ENCODE measurements around the gene CEP72.

The CEP72 gene

DNA sequence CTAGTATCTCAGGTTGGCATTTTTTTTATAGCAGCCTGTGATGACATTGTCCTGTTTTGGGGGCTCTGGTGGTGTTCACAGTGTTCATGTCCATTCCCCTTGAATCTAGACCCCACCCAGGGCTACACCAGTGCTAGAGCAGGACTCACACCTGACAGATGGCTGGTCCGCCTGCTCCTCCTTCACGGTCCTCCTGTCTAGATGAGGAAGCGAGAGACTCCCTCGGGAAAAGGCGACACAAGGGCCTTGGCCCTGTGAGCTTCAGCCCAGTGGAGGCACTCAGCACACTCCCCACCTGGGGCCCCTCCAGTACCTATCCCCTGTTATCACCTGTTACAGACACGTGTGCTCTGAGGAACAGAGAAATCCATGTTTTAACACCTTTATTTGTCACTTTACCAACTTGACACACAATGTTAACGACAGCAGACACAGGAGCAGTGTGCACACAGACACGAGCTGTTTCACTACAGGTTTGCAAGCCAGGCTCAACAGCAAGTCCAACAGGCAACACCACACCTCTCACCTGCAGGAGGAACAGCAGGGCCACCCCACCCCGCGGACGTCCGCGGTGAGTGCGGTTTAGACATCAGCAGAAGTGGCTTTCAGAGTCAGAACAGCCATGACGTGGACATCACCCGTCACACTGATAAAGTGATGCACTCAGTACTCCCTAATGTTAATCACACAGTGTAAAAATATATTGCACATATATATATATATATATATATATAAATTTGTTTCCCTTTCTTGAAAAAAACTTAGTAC is 47.5 kb downstream of the CEP72 start:
- DNase-seq (ENCODE audit: low read depth in 2 of 2): no peak

DNA sequence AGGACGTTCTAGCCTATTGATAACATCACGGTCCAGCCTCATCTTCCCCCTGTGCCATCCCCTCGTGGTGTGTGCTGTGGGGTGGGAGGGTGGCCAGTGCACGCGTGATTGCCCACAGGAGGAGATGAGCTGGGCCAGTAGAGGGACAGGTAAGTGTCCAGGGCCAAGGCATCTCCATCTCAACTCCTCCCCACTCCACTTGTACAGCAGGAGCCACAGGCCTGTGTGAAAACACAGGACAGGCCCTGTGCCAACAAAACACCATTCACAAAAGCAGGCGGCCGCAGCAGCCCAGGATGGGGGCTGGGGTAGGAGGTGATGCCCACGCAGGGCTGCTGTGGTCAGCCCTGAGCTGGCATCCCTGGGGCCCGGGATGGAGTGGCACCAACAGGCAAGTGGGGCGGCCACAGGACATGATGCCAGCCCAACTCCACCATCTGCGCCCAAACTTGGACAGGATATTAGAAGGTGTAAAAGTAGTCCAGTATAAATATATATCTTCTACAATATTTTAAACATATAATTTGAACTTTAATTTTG is 48.4 kb downstream of the CEP72 start:
- DNase-seq (ENCODE audit: low read depth in 2 of 2): no peak

DNA sequence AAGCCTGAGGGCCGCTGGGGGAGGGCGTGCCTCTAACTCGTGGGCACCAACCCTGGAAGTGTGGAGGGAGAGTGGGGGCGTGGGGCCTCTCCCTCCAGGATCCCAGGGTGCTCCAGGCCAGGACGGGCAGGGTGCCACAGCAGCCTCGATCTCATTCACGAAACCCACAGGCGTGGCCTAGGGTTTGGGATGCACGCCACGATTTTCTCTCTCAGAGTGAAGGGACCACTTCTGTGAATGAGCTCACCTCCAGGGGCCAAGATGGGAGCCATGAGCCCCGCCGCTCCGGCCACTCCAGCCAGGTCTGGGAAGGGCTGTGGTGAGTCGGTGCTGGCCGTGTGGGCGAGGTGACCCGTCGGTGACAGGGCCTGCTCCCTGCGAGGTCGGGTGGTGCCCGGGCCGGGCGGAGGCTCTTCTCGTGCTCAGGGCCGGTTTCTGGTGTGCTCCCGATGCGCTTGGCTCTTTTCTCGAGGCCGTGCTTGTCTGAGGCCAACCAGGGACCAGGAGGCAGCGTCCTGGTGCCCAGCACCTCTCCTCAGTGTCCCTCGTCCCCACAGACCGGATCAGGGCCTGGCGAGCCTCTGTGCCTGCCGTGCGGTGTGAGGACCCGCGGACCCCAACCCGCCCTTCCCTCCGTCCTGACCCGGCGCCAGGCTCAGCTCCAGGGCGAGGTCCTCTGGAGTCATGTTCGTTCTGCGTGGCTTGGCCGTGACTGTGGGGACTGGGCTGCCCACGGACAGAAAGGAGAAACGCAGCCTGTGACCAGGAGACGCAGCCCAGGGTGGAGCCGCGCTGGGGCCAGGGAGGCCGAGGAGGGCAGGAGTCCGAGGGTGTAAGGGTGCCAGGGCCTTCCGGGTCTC is 50.0 kb downstream of the CEP72 start:
- no peak for DNase-seq (ENCODE audit: low read depth in 2 of 2)

DNA sequence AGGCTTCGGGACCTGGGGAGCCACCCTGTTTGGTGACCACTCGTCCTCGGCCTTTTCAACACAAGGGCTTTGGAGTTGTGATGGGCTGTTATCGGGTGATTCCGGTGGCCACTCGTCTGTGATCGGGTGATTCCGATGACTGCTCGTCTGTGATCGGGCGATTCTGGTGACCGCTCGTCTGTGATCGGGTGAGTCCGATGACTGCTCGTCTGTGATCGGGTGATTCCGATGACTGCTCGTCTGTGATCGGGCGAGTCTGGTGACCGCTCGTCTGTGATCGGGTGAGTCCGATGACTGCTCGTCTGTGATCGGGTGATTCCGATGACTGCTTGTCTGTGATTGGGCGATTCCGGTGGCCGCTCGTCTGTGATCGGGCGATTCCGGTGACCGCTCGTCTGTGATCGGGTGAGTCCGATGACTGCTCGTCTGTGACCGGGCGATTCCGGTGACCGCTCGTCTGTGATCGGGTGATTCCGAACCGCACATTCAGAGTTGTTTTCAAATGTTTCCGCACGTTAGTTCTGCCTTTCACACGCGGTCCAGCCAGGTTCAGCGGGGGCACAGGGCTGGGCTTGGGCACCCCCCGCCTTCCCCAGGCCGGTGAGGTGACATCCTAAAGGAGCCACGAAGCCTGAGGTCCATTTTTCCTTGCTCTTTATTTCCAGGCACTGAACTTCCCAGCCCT is 50.8 kb downstream of the CEP72 start:
- DNase-seq (ENCODE audit: low read depth in 2 of 2): no peak

DNA sequence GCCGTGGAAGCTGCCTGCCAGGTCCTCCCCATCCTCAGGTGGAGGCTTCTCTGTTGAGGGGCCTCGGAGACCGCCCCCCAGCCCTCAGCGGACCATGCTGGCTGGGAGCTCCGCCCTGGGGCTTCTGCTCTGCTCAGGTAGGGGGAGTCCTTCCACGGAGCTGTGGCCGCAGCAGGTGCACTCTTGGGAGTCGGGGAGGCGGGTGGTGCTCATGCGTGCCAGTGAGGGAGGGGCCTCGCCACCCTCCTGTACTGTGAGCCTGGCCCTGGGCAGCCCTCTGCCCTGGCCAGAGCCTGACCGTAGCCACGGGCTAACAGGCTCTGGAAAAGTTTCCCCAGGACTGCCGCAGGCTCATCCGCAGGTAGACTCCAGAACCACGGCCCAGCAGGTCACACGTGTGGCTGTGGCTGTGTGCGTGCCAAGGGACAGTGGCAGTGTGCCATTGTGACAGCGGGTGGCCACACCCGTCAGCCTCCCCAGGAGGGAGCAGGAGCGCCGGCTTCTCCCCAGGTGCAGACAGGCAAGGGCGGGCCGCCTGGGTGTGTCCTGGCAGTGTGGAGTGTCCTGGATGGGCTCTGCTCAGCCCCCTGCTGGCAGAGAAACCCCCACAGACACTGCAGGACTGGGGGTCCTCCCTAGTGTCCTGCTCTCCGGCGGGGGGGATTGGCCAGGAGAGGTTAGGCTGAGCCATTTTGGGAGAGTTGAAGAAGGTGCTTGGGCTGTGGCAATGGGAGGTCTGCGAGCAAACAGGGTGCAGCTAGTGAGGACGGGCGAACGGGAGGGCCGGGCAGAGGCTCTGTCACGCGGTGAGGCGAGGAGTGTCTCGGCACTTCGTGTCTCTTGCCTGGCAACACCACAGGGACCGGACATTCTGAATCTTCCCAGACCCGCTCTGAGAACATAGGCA is 51.5 kb downstream of the CEP72 start:
- no peak for DNase-seq (ENCODE audit: low read depth in 2 of 2)

DNA sequence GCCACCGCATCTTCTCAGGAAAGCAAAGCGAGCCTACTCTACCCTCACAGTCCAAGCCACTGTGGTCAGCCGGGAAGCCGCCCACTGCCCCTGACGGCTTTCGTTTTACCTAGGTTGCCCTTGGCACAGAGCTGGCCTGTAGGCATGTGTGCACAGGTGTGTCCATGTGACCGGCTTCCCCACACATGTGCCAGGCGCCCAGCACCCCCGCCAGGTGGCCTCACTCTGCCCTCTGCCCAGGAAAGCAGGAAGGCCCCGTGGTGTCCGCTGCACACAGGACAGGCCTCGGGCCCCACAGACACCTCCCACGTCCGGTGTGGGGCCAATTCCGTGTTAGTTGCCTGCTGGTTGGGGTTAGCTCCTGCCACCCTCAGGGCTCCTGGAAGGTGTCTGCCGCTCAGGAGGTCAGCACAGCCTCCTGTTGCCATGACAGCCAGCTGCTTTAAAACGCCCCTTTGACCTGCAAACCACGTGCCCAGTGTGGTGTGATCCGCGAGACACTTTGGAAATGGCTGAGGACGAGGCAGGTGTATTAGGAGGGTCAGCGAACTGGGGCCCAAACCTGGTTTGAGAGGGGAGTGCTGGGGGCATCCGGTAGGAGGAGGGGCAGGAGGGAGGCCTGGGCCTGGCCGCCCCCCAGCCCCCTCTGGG is 52.3 kb downstream of the CEP72 start:
- no peak for DNase-seq (ENCODE audit: low read depth in 2 of 2)

DNA sequence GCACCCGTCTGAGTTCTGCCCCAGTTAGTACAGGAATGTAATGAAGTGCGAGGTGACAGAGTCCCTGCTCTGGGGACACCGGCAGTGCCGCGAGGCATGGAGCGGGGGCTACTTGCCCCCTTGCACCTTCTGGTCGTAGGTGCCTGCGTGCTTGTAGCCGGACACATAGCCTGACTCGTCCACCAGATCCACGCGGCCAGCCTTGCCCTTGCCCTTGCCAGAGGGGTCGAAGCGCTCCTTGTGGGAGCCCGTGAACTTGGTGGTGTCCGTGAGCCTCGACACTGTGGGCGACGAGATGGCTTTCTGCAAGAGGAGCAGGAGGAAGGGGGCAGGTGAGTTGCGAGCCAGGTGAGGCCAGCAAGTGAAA is 52.8 kb downstream of the CEP72 start:
- DNase-seq (ENCODE audit: low read depth in 2 of 2): no peak

DNA sequence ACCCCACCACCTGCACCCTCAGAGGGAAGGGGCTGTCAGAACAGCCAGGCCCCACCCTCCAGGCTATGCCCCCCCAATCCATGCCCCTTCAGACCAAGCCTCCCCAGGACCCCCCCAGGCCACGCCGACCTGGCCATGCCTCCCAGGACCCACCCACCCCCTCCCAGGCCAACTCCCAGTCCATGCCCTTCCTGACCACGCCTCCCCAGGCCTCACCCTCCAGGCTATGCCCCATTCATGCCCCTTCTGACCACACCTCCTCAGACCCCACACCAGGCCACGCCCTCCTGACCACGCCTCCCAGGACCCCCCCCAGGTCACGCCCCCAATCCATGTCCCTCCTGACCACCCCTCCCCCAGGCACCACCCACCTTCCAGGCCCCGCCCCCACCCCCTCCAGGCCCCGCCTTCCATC is 53.4 kb downstream of the CEP72 start:
- DNase-seq (ENCODE audit: low read depth in 2 of 2): no peak

DNA sequence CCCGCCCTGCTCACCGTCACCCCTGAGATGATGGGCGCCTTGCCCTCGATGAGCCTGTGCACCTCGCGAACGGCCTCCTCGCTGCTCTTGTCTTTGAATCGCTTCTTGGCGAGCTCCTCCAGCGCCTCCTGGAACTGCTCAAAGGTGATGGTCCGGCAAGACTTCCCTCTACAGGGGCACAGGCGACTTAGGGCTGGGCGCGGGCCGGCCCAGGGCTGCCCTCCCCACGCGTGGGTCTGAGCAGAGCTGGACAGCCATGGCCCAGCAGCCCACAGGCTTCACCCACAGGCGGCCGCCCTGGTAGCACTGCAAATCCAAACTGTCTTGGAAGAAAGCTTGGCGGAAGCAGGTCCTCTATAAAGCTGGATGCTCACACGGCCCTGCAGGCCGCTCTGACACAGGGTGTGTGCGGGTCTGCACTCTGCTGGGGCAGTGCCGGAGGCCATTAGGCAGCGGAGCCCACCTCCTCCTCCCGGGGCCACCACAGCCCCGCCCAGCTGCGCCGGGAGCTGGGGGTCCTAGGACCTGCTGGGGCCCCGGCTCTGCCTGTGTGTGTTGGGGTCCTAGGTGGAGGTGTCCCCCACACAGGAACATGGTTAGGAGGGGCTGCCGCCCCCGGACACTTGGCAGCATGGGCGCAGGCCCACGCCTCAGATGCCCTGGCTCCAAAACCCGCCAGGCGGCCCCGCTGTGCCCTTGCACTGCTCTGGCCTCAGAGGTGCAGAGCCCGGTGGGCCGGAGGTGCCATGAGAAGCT is 54.0 kb downstream of the CEP72 start:
- no peak for DNase-seq (ENCODE audit: low read depth in 2 of 2)

DNA sequence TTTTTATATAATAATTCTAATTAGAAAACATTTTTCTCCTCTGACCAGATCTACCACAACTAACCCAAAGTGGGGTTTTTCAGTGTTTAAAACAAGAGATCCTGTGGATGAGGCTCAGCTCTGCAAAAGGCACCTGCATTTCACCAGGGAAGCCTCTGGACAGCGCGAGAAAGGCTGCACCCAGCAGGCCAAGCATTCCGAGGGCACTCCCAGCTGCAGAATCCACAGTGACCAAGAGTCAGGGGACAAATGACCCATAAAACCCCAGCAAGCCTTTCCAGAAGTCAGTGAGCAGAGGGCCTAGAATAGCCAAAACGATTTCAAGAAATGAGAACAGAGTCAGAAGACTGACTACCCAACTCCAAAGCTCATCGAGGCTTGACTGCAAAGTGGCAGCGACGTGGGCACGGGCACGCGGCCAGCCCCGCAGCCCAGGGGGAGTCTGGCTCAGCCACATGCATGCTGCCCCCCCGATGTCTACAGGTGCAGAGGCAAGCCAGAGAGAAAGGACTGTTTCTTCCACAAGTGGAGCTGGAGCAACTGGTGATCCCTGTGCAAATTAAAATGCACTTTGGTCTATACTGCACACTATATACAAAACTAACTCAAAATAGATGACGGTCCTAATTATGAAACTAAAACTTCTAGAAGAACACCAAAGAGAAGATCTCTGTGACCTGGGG is 54.8 kb downstream of the CEP72 start:
- DNase-seq (ENCODE audit: low read depth in 2 of 2): no peak

DNA sequence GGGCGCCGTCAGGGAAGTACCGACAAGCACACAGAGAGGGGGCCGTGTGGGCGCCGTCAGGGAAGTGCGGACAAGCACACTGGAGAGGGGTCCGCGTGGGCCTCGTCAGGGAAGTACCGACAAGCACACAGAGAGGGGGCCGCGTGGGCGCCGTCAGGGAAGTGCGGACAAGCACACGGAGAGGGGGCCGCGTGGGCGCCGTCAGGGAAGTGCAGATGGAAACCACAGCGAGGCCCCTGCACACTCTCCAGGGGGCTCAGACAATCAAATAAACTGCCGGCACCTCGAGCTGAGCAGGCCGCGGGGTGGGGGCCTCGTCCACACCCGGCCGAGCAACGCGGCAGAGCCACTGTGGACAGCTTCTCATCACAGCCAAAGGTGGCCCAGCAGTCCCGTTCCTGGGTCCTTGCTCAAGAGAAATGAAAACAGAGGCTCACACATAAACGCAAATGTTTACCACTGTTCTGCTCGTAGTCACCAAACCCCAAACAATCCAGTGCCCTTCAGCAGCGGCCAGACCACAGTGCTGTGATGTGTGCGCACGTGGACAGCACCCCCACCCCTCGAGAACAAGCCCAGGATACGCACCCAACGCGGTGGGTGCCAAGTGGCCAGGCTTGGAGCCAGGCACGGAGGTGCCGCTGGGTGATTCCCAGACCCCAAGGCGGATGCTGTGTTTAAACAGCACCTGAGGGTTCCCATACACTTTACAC is 56.3 kb downstream of the CEP72 start:
- no peak for DNase-seq (ENCODE audit: low read depth in 2 of 2)

DNA sequence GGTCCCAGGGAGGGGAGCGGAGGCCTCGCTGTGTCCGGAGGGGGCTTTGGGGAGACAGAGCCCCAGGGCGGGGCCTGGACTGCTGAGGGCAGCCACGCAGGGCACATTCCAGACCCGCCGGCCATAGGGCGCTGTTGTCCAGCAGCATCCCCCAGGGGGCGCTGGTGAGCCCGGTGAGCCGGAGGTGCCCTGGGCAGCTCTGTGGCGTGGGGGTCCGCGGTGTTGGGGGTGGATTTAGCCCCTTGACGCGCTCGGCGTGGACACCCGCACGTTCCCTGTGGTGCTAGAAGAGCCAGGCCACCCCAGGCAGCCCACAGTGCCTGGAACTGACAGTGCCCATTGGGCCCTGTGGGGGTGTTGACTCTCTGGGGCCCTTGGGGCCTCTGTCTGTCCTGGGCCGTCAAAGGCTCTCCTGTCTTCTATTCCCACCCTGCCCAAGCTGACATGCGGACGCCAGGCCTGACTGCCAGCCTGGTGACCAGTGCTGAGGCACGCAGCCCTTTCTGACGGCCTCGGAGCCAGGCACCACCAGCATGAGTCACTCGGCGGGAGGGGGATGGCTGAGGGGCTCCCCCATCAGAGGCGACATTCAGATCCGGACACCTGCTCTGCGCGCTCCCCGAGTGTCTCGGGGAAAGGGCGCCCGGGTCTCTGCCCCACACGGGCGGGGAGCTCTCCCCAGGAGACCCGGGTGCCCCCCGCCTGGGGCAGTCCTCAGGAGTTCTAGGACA is 57.1 kb downstream of the CEP72 start:
- DNase-seq (ENCODE audit: low read depth in 2 of 2): no peak

DNA sequence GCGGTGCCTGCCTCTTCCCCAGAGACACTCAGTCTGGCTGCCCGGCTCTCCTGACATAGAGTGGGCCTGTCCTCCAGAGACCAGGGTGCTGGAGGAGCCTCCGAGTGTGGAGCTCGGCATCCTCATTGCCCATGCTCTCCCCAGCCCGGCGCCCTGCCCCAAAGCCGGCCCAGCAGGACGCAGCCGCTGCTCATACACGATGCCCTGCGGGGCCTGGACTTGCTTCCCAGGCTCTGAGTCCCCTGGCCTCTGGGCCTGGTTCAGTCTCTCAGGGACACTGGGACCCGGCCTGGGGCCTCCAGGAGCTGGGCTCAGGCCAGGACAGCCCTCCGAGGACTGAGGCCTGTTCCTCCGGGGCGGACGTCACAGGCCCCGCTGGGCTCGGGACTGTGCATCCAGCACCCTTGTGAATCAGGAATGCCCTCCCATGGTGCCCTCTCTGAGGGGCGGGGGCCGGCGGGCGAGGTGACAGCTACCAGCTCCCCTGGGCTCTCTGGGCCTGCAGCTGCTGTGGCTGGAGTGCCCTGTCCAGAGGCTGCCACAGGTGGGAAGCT is 57.8 kb downstream of the CEP72 start:
- no peak for DNase-seq (ENCODE audit: low read depth in 2 of 2)

DNA sequence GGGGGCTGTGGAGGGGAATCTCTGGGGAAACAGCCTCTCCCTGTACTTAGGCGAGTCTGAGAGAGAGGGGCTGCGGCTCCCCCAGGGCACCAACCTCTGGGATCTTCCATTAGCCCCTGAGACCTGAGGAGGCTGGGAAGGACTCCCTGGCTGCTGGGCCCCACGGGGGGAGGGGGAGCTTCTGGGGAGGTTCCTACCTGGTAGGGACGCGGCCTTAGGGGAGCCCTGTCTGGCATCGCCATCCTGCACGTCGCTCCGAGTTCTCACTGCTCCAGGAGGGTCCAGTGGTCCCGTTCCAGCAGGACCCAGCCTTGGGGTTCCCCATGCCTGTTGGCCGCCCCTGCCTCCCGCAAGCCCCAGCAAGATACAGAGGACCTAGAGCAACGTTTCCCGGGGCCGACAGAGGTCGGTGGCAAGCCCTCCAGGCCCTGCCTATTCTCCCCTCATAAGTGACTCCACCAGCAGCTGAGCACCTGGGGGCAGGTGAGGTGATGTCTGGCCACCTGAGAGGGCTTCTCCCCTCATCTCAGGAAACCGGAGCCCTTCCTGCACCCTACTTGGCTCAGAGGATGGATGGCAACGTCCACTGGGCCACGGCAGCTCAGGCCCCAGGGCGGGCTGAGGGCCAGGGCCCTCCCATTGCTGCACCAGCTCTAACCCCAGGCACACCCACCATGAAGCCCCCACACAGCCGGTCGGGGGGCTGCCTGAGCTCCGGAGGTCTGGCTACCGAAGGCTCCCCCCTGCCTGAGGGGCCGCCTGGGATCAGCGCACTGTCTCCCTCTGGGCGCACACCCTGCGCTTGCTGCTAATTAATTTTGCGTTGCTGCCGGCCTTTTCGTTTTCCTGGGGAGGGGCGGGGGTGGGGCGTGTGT is 58.5 kb downstream of the CEP72 start:
- DNase-seq (ENCODE audit: low read depth in 2 of 2): no peak

DNA sequence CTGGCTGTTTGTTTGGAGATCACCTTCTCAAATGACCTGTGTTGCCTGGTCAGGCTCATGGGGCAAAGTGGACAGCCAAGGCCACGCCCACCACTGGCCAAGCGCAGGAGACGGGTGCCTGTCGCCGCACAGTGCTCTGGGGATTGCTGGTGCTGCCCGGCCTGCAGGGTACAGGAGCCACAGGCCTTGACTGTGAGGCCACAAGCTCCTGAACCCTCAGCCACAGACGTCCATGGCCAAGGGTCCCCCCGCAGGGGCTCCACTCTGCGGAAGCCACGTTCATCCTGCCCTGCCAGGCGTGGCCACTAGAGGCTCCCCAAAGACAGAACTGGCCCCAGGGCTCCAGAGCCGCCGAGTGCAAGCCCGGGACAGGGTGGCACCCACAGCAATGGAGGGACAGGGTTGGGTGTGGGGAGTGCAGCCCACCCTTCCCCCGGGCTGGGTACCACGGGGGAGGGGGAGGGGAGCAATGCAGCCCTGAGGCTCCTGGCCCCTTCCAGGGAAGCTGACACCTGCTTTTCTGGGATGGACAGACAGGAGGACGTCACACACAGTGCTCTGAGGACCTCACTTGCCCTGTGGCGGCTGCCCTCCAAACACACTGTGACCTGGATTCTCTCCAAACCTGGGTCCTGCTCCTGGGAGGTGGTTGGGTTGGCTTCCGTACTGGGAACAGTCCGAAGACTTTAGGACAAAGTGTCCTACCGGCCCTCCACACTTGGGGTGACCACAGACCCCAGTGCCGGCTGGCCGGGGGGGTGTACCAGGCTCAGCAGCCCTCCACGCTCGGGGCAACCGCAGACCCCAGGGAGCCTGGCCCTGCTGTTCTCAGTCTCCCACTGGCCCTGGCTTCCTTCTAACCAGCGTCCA is 59.6 kb downstream of the CEP72 start:
- DNase-seq (ENCODE audit: low read depth in 2 of 2): peak; percentile 40 to 53
